8988T (cell line): ENCODE results near the gene RAD21L1.
A peak's percentile ranks its signal among the peaks of the same experiment; 100 is the strongest.

Source experiments
- DNase-seq: peaks from one replicate; pipeline ENCODE4 v3.0.0; 2011

Gene RAD21L1

GRCh38 chr20:1225783-1226654, at the start of gene RAD21L1:
TSS of gene RAD21L1 (plus strand) at chr20:1226044. CDS start at chr20:1228454, 2,410 bp downstream.
- peak; percentile 76 for DNase-seq

GRCh38 chr20:1177680-1178079, 48.2 kb upstream of the RAD21L1 start:
- peak; percentile 49 for DNase-seq

- no peak for DNase-seq
Observed at GRCh38 chr20:1178103-1178502, 47.7 kb upstream of the RAD21L1 start.

- no peak for DNase-seq
Observed at GRCh38 chr20:1178623-1179022, 47.2 kb upstream of the RAD21L1 start.

- DNase-seq = no peak
Observed at GRCh38 chr20:1180949-1181348, 44.9 kb upstream of the RAD21L1 start.

- no peak for DNase-seq
Observed at GRCh38 chr20:1182106-1182505, 43.7 kb upstream of the RAD21L1 start.

- no peak for DNase-seq
Observed at GRCh38 chr20:1183153-1183552, 42.7 kb upstream of the RAD21L1 start.

GRCh38 chr20:1184260-1184637, 41.6 kb upstream of the RAD21L1 start:
- DNase-seq = no peak

GRCh38 chr20:1184638-1185315, 41.1 kb upstream of the RAD21L1 start, which contains the start of gene TMEM74B:
TSS of gene TMEM74B (minus strand) at chr20:1184981. CDS start at chr20:1183801, 1,180 bp downstream.
- no peak for DNase-seq

- DNase-seq = peak; percentile 52
Observed at GRCh38 chr20:1185316-1185741, 40.5 kb upstream of the RAD21L1 start.

- DNase-seq = peak; percentile 74
Observed at GRCh38 chr20:1185790-1186334, 40.0 kb upstream of the RAD21L1 start.

GRCh38 chr20:1186367-1186991, 39.4 kb upstream of the RAD21L1 start:
- DNase-seq = no peak

- no peak for DNase-seq
Observed at GRCh38 chr20:1187605-1188171, 38.2 kb upstream of the RAD21L1 start.

GRCh38 chr20:1188347-1188746, 37.5 kb upstream of the RAD21L1 start:
- no peak for DNase-seq

- DNase-seq = no peak
Observed at GRCh38 chr20:1189827-1190226, 36.0 kb upstream of the RAD21L1 start.

- DNase-seq = no peak
Observed at GRCh38 chr20:1190847-1191246, 35.0 kb upstream of the RAD21L1 start.

GRCh38 chr20:1191299-1191698, 34.5 kb upstream of the RAD21L1 start:
- no peak for DNase-seq

GRCh38 chr20:1195226-1195625, 30.6 kb upstream of the RAD21L1 start:
- no peak for DNase-seq

GRCh38 chr20:1196634-1197033, 29.2 kb upstream of the RAD21L1 start:
- DNase-seq = no peak

GRCh38 chr20:1197801-1198200, 28.0 kb upstream of the RAD21L1 start:
- no peak for DNase-seq

GRCh38 chr20:1198751-1199150, 27.1 kb upstream of the RAD21L1 start:
- no peak for DNase-seq

GRCh38 chr20:1199212-1199873, 26.5 kb upstream of the RAD21L1 start:
- no peak for DNase-seq
